ENCODE data around the gene STUB1. TPM values are rescaled to one million over a fixed set of nuclear protein-coding genes. Genes with fewer than 3 reads are reported as not detected.

The STUB1 gene
- total and polyA plus RNA-seq, 2 donors (not counting 1 experiment from before 2014, with no cell fraction given), result 94.3 to 116 TPM

GRCh38 chr16:680625-680945, 375 bp downstream of the STUB1 start:
- Histone ChIP-seq H3K27ac (ENCODE audit: low read length in 2 of 2) (peak overlapping the region in 1 of 2 donors; percentile 81), H4K20me1 (ENCODE audit: control insufficient read depth, insufficient read depth, low read length, poor library complexity, severe bottlenecking) (peaks cover 31% of the 10 kb centered on the region), H3K79me2 (ENCODE audit: control insufficient read depth, insufficient read depth, low read length) (peaks cover 32% of the 10 kb centered on the region), H3K9ac (ENCODE audit: low read length) (peak overlapping the region; percentile 67), H3K27me3 (replicated peaks in 1 of 4; ENCODE audit: control extremely low read depth in 1 of 4, control insufficient read depth in 3 of 4, insufficient read depth in 4 of 4, low read length in 3 of 4) (peaks cover 0 to 15% (median 6%) of the 10 kb centered on the region in 4 experiments), H3K4me3 (ENCODE audit: control extremely low read depth in 1 of 5, extremely low read depth in 1 of 5, insufficient read depth in 1 of 5, low read depth in 2 of 5, low read length in 4 of 5) (peak overlapping the region; percentile 22 to 84 (median 65)), H3K4me1 (ENCODE audit: control insufficient read depth in 2 of 2, insufficient read depth in 2 of 2, low read length in 2 of 2) (peaks cover 28 to 65% of the 10 kb centered on the region in 2 donors), H3K4me2 (replicated peaks; ENCODE audit: low read depth, low read length, poor library complexity, severe bottlenecking) (peak overlapping the region; percentile 99), H3K9me3 (ENCODE audit: control extremely low read depth in 1 of 3, control insufficient read depth in 2 of 3, insufficient read depth in 1 of 3, low read length in 2 of 3) (peaks cover 0 to 7% (median 0%) of the 10 kb centered on the region in 3 donors), H2AFZ (ENCODE audit: insufficient read depth, low read depth, low read length, poor library complexity, severe bottlenecking) (peak overlapping the region; percentile 85), H3K36me3 (replicated peaks in 1 of 2; ENCODE audit: control extremely low read depth in 1 of 2, control insufficient read depth in 1 of 2, extremely low read depth in 1 of 2, insufficient read depth in 2 of 2, low read length in 1 of 2) (peaks cover 0 to 17% of the 10 kb centered on the region in 2 experiments)
- peaks cover 38% of the 10 kb centered on the region for H3K4me1 Mint-ChIP-seq
- intact Hi-C loops (cut with micrococcal nuclease), result loop anchor here (5.0 kb wide), 1 partner anchor 42 kb away; the partner anchor contains the start of gene ANTKMT
- no peak for TF ChIP-seq CTCF (IDR thresholded peaks at IDR 0.05)
- no peak for TF ChIP-seq EZH2 (IDR thresholded peaks at IDR 0.05; ENCODE audit: borderline replicate concordance, insufficient read depth, low read depth, low read length, poor library complexity, severe bottlenecking)
- ATAC-seq (ENCODE audit: low read depth) (no peak), DNase-seq (no peak)
- ChIA-PET POLR2A (interaction anchor here (0.8 to 1.1 kb wide), 2 partner anchors 10 to 154 kb away, joined by 3 to 6 read pairs; partner anchors contain the start of gene WDR24), CTCF (interaction anchor here (0.8 to 1.4 kb wide), 2 partner anchors 10 to 13 kb away, joined by 3 to 7 read pairs; partner anchors contain the start of genes RHOT2 and WDR24)
- under 1% methylated on average over 38 of the region's 38 CpGs for WGBS (ENCODE audit: insufficient coverage)
- no peaks in the 10 kb centered on the region for H3K27me3 Mint-ChIP-seq
- H3K27ac Mint-ChIP-seq, result peak overlapping the region; percentile 65
- H3K9me3 Mint-ChIP-seq (ENCODE audit: insufficient read depth), result no peaks in the 10 kb centered on the region
- H3K4me3 Mint-ChIP-seq, result peak overlapping the region; percentile 89

All from B cell (primary cell).